Measurements from ENCODE around the gene TUG1.
A peak's percentile ranks its signal among the peaks of the same experiment; 100 is the strongest.

TUG1 gene

DNA sequence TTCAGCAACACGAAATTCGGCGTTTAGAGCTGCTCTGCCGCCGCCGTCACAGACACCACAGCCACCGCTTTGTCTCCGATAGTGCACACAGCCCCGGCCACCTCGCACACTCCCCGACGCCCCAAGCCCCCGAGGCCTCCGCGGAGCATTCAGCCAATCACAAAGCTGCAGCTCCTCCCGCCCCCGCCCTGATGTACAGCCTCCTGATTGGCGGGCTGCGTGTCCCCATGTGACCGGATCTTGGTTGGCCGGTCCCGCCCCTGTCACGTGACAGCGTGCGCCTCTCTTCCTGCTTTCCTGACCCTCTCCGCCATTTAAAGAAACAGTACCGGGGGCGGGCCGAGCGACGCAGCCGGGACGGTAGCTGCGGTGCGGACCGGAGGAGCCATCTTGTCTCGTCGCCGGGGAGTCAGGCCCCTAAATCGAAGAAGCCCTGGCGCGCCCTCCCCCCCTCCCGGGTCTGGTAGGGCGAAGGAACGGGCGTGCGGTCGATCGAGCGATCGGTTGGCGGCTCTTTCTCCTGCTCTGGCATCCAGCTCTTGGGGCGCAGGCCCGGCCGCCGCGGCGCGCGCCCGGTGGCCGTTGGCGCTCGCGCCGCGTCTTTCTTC lies at the start of gene TUG1:
Gene TUG1, plus strand, starts transcription at position 342 of the 608 bp plus-strand sequence.
- DNase-seq, result peak; percentile 88

DNA sequence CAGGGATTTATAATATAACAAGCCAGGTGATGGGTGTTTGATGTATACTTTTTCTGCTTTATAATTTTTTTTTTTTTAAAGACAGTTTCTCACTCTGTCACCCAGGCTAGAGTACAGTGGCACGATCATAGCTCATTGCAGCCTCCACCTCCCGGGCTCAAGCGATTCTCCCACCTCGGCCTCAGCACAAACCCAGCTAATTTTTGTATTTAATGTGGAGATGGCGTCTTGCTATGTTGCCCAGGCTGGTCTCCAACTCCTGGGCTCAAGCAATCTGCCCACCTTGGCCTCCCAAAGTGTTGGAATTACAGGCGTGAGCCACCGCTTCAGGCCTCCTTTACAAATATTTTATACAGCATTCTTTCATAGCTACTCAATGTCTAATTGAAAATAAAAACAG lies 49.1 kb upstream of the TUG1 start:
- DNase-seq, result no peak

DNA sequence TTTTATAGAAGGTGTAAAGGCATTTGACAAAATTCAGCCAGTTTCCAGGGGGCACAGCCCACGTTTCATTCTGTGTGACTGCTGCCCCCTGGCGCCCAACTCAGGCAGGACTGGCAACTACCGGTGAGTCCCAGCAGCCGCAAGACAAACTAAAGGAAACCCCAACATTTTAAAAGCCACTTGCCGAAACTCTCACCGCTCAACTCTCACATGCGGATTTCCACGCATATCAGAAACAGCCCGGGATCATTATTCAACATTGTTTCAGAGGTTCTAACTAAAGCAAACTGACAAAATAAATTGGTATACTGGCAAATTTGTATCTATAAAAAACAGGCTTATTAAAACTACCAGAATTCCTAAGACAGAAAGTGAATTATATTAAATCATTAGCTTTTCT lies 48.7 kb upstream of the TUG1 start:
- peak; percentile 12 for DNase-seq

DNA sequence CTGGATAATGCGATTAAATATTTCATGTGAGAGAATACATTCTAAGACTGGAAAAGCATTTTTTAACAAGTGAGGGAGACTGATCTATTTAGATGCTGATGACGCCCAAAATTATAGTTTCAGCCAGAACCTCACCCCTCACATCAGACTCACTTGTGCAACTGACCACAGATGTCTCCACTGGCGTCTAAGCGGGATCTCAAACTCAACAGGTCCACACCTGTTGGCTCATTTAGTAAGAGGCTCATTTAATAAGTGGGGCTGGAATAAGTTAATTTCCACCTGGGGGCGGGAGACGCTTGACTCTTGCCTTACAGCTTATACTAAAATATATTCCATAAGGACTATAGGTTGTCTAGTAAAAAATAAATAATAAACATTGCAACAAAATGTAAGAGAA lies 48.0 kb upstream of the TUG1 start:
- DNase-seq, result no peak

DNA sequence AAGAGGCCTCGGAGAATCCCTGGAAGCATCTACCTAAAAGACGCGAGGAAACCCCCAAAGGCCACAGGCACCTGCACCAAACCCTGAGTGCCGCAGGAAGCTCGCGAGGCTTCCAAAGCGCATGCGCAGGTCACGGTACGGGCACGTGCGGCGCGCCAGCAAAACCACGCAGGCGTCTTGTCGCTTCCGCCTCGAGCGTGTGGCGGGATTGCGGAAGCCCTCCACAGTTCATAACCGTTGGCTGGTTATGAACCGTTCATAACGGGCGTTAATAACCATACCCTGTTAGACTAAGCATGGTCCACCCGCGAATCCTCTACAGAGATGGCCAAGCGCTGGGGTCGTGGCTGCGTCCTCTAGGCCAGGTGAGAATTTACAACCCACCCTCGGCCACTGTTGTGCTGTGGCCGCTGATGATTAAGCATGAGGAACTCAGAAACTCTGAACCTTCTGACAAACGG lies 46.9 kb upstream of the TUG1 start:
- DNase-seq, result no peak

DNA sequence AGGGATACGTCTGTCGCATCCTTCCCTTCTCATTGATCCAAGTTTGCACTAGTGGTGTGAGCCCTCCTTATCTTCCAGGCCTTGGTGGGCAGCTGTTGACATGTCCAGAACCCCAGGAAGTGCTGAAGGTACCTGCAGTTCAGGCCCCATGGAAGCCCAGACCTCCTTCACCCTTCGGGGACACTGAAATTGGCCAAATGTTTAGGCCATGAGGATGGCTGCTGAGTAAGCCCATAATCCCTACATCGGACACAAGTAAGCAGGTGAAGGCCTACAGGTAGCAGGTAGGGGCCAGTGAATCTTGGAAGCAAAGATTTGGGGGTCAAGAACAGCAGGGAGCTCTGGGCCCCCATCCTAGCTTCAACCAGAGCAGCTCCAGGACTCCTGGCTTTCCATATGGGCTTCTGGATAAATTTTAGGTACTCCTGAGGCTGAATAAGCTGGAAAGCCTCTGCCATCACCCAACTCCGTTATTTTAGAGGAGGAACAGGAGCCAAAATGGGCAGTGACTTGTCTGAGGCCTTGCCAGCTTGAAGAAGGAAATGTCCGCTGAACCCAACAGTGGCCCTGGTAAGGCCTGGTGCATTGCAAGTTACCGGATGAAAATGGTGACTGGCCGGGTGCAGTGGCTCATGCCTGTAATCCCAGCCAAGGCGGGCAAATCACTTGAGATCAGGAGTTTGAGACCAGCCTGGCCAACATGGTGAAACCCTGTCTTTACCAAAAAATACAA lies 45.7 kb upstream of the TUG1 start:
- no peak for DNase-seq

DNA sequence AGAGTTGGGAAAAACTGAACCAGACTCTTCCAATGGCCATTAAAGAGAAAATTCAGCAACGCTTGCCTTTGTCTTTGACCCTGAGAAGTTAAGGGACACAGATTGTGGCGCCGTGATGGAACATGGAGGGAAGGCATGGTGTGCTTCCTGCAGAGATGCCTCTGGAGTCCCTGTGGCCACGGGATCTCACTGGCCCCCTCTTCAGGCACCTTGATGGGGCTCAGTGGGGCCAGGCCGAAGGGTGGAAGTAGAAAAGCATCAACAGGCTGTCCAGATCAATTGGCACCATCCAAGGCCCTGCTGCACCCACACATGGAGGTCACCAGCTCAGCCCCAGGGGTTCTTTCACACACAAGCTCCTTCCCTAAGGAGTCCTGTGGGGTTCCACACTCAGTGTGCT lies 43.4 kb upstream of the TUG1 start:
- no peak for DNase-seq

DNA sequence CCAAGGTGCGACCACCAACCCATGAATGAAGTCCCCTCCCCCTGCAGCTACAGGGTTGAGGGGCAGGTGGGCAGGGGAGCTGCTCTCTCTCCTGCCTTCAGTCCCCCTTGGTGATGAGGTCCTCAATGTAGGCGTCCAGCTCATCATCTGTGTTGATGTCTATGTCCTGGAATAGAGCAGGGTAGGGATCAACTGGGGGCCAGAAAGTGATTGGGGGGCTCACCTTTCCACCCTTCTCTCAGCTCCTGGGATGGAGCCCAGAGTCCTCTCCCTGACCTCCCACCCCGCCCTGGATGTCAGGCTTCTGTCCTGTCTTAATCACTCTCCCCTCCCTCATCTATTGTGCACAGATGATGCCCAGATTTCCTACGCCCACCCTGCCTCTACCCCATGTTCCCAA lies 42.4 kb upstream of the TUG1 start:
- DNase-seq, result no peak

DNA sequence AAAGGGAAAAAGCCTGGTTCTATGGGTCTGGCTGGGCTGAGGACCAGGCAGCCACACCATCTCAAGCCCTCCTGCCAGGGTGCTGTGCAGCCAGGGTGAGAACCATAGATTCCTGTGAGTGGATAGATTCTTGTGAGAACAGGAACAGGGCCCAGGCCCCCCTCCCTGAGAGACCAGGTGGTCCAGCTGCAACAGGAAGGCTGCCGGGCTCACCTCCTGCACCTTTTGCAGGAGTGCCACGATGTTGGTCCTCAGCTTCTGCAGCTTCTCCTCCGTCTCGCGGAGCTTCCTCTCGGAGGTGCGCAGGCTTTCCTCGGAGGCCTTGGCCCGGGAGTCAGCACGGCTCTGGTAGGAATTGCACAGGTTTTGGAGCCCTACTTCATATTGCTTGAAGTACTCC lies 41.3 kb upstream of the TUG1 start:
- no peak for DNase-seq

DNA sequence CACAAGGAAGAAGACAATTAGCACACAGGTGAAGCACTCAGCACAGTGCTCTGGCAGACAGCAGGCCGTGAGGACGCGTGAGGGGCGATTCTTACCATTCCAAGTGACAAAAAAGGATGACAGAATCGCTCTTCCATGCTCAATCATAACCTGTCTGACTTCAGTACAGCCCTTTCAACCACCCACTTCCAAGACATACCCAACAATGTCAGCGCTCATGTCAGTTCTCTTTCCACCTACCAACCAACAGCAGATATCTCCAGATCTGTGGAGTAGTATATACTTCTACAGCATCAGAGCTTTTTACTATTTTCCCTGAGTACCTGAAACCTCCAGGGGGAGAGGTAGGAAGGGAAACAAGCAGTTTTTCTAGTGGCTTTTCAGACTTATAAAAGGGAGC lies 40.7 kb upstream of the TUG1 start:
- DNase-seq, result no peak

DNA sequence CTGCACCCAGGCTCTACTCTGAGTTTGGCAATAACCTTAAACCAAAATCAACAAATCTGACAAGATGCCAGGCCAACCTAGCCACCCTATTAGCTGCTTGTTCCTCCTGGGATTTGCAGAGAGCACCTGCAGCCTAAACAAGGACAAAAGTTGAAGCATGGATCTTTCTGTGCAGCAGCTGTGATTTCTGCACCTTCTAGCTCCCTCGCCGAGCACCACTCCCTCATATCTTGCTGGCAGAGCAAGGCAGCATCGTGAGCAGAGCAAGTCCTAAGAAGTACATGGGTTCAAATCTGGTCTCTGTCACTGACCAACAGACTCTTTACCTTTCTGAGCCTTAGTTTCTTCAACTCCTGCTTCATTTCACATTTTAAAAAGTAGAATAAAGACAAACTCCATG lies 38.8 kb upstream of the TUG1 start:
- DNase-seq, result no peak

DNA sequence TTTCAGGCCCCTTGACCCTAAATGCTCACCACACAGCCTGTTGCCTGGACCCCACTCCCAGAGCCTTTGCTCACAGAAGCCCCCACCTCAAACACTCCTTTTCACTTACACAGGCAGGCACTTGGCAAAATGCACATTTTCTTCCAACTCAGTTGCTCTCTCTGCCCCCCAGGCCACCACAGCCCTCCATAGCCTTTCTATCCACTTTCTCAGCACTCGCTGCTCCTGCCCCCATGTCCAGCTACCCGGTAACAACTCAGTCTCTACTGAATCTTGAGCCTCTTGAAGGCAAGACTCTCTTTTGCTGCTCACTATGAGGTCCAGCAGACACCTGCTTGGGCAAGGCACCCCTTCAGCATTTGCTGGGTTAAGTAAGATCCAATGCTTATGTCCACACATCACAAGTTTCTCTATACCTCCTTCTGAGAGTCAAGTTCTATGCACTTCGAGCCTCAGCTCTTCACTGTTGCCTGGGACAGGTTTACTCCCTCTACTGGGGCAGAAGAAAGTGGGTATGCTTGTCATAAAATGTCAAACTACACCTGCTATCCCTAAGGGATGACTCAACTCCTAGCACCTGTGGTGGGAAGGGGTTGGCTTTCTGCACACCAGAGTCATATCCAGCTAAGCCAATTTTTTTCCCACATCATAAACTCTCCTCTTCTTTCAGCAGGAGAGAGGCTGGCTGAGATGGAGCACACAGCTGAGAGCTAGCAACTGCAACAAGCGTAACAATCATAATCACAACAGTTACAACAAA lies 37.3 kb upstream of the TUG1 start:
- DNase-seq, result no peak

DNA sequence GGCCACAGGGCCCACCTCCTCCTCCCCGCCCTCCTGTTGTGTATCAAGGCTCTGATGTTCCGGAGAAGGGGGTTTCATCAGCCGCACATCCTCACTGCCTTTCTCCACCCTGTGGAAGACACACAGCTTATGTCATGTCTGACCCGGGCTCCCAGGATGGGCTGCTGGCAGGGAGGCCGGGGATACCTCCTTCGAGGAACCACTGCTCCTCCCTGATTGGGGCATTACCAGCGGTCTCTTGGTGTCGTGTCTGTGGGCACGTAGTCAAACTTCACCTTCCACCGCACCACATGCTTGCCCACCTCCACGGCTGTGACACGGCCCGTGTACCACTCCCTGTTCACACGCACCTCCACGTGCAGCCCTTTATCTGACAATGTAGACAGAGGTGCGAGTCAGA lies 36.4 kb upstream of the TUG1 start:
- DNase-seq, result no peak

DNA sequence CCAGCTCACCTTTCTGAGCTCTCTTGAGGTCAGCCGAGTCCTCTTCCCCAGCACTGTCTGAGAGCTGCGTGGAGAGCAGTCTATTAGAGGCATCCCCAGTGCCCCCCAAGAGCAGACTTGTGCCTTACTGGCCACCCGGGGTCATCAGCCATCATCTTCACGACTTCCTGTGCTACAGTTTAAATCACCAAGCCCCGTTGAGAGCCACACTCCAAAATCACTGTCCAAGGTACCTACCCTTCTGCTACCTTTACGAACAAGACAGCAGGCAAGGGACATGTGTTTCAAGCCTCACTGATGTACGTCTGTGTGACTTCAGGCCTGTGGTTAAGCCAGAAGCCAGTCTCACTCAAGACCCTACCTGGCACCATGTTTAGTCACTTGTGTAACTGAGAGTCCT lies 35.6 kb upstream of the TUG1 start:
- no peak for DNase-seq

DNA sequence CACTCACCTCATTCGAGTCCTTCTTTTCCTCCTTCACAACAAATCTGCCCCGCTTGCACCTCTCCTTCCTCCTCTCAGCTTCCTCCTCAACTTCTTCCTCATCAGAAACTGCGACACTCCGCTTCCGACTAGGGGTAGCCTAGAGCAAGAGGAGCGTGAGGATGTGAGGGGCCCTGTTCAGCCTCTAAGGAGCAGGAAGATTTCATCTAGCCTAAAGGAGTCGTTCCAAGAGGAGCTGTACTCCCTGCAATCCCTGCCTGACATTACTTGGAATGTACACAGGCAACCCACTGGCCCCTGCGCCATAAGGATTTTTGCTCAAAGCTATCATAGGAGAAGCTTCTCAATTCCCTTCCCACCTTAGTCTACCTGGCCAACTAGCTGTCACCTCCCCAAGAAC lies 35.0 kb upstream of the TUG1 start:
- no peak for DNase-seq

DNA sequence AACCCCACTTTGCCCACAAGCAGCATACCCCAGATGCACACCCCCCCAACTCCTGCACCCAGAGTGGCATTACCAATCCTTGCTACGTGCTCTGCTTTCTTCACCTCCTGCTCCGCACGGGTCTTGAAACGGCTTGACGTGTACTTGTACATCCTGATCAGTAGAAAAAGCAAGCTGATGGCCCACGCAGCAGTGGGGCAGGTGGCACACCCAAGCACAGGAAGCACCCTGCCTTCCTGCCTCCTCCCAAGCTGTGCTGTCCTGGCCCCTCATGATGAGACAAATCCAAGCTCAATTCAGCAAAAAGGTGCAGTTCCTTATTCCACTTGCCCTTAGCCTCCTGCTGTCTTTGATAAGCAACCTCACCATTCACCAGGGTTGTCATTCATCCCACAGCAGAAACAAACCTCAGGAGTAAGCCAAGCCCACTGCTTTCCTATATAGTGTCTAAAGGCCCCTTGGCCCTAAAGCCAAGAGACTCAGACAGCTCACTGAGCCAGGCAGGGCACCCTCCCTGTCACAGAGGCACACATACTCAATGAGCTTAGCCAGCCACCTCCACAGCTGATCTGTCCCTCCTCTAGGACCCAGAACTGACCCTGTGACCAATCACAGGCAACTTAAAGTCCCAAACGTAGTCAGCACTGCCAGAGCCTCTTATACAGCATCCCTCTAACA lies 28.2 kb upstream of the TUG1 start:
- no peak for DNase-seq

DNA sequence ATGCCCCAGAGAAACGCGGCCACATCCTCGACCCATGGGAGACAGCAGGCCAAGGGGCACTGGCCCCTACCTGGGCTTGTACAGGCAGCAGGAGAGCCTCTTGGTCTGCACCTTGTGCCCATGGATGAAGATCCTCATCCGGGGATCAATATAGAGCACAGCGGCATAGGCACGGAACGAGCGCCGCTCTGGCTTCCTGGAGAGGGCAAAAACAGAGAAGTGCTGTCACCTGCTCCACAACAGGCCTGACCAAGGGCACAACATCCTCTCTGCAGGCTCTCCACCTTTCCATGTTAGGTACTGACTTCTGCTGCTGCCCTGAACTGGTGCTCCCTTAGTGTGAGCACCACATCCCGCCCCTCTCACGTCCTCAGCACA lies 27.7 kb upstream of the TUG1 start:
- DNase-seq, result no peak

DNA sequence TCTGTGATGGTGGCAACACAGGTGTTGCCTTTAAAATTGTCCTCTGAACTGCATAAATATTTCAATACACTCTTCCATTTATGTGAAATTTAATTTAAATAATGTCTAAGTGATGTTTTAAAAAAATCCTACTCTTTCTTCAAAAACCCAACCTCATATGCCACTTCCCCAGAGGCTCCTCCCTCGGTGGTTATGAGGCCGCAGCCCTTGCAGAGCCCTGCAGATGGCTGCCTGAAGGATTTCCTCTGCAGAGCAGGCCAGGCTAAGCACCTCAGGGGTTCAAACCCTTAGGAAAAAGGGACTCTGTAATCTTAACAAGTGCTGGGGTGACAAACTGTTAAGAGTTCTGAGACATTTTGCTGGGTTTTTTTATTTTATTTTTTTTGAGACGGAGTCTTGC lies 25.7 kb upstream of the TUG1 start:
- no peak for DNase-seq

DNA sequence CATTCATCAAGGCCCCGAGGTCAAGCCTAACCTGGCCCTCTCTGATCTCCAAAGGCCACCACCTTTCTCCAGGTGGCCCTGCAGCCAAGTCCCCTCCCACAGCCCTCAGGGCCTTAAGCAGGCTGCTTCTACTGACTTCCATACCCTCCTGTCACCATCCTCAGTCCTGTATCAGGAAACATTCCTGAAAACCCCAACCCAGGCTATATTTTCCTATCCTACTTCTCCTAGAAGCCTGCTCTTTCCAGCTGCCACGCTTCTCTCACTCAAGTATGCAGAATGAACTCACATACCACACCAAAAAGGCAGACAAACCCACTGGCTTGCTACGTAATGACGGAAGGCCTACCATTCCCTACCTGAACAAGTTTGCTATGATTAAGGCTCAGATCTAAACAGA lies 24.1 kb upstream of the TUG1 start:
- DNase-seq, result no peak

DNA sequence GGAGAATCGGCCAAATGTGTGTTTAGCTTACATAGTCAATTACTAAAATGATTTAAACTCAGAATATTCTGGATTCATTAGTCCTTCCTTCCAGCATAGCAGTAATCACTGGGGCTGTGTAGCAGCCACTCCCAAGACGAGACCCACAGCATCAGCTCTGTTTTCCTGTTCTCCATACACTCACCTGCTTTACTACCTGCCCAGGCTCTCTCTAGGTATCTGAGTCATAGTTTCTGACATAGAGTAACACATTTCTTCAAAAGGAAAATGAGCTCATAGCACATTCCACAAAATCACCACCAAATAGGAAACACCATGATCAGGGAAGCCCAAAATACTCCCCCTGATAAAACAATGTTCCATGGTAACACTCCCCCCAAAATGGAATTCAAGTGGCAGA lies 23.4 kb upstream of the TUG1 start:
- no peak for DNase-seq

DNA sequence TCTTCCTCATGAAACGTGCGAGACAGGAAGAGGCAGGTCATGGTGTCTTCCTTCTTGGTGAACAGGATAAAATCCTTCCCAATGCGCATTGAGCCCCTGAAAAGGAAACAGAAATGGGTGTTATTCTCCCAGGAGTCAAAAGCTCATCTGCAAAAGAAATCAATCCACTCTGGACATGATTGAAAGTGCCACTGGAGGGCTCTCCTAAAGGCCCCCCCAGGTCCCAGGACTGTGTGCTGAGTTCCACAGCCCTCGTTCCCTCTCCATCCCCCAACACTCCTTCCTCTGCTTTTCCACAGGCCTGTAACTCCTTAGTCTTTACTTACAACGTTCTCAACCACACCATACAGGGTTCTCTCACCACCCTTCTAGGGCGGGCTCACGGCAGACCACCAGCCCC lies 22.7 kb upstream of the TUG1 start:
- no peak for DNase-seq

DNA sequence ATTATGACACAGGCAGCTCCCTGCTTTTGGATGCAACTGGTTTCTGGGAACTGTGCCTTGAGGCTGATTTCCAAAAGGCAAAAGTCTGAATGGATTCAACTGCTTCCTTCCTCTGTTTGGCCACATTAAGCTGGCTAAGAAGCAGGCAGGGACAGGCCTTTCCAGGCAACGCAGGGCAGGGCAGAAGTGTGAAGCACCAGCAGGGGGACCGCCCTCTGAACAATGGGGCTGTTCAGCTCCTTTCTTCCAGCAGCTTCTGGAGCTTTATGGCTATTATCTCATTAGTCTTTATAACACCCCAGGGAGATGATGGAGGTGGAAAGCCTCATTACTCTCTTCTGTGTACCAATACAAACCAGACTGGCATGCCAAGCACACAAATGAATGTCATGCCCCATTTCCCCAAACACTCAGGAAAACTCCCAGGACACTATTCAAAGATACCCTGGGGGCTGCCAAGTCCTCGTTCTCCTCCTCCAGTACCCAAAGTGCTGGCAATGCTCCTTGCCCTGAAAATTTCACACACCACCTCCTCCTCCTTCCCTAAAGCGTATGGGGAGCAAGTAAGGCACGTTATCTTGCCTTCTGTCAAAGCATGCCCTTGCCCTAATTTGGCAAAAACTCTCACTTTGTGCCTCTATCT lies 21.8 kb upstream of the TUG1 start:
- DNase-seq, result no peak

DNA sequence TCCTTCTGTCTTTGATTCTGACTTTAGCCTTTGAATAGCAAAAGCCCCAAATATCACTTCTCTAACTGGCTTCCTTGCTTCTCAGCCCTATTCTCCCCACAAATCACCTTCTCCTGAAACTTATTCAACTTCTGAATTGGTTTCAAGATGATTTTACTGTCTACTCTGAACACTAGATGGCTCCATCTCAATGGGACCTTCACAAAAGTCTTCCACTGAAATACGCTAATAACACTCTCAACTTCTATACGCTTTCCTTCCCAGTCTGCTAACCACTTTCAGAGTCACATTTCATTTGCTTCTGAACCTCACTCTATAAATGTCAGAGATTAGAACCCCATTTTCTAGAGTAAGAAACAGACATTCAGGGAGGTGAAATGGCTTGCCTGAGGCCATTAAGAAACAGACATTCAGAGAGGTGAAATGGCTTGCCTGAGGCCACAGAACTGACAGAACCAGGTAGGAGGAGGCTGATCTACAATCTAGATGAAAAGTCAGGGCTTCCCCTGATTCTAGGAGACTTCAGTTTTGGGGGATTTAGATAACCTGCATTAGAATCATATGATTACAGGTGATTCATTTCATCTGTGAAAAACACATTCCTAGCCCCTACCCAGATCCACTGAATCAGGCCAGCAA lies 21.1 kb upstream of the TUG1 start:
- DNase-seq, result no peak
